ENCODE data around the gene AUH. TPM values are rescaled to one million over a fixed set of nuclear protein-coding genes. Genes with fewer than 3 reads are reported as not detected.

Gene AUH
- total RNA-seq, 1 donor from 2014 or later = 50.4 TPM

GRCh38 chr9:91273853-91274552 lies 87.7 kb downstream of the AUH start:
- peaks cover 12% of the 10 kb centered on the region for H3K36me3 Mint-ChIP-seq (ENCODE audit: low read depth)

GRCh38 chr9:91271156-91271555 lies 90.6 kb downstream of the AUH start:
- intact Hi-C loops (cut with micrococcal nuclease) = no loop called here
- no peak for DNase-seq (ENCODE audit: low spot score)

More at GRCh38 chr9:91273853-91274552, 87.7 kb downstream of the AUH start:
- no peak for DNase-seq (ENCODE audit: low spot score)
- peaks cover 23% of the 10 kb centered on the region for H3K4me1 Mint-ChIP-seq (ENCODE audit: low read depth)
- H3K27me3 Mint-ChIP-seq (ENCODE audit: insufficient read depth) = no peaks in the 10 kb centered on the region
- H3K9me3 Mint-ChIP-seq = no peaks in the 10 kb centered on the region
- intact Hi-C loops (cut with micrococcal nuclease) = no loop called here
- H3K4me3 Mint-ChIP-seq = no peak overlapping the region
- no peak overlapping the region for H3K27ac Mint-ChIP-seq

GRCh38 chr9:91269907-91270491 lies 91.7 kb downstream of the AUH start:
- H3K27me3 Mint-ChIP-seq (ENCODE audit: insufficient read depth) = no peaks in the 10 kb centered on the region
- H3K4me1 Mint-ChIP-seq (ENCODE audit: low read depth) = peaks cover 15% of the 10 kb centered on the region
- no peak for DNase-seq (ENCODE audit: low spot score)
- H3K27ac Mint-ChIP-seq = no peak overlapping the region
- H3K36me3 Mint-ChIP-seq (ENCODE audit: low read depth) = peaks cover 17% of the 10 kb centered on the region
- peaks cover 7% of the 10 kb centered on the region for H3K9me3 Mint-ChIP-seq
- no peak overlapping the region for H3K4me3 Mint-ChIP-seq
- intact Hi-C loops (cut with micrococcal nuclease) = no loop called here

More at GRCh38 chr9:91271156-91271555, 90.6 kb downstream of the AUH start:
- Mint-ChIP-seq H3K4me1 (ENCODE audit: low read depth) (peaks cover 23% of the 10 kb centered on the region), H3K36me3 (ENCODE audit: low read depth) (peaks cover 10% of the 10 kb centered on the region), H3K4me3 (no peak overlapping the region), H3K9me3 (no peaks in the 10 kb centered on the region), H3K27me3 (ENCODE audit: insufficient read depth) (no peaks in the 10 kb centered on the region), H3K27ac (no peak overlapping the region)

GRCh38 chr9:91266448-91266847 lies 95.3 kb downstream of the AUH start:
- Mint-ChIP-seq H3K4me1 (ENCODE audit: low read depth) (peaks cover 4% of the 10 kb centered on the region), H3K9me3 (peaks cover 22% of the 10 kb centered on the region), H3K27ac (no peak overlapping the region), H3K4me3 (no peak overlapping the region), H3K27me3 (ENCODE audit: insufficient read depth) (no peaks in the 10 kb centered on the region), H3K36me3 (ENCODE audit: low read depth) (peaks cover 35% of the 10 kb centered on the region)
- intact Hi-C loops (cut with micrococcal nuclease) = no loop called here
- no peak for DNase-seq (ENCODE audit: low spot score)

GRCh38 chr9:91265514-91265913 lies 96.2 kb downstream of the AUH start:
- H3K36me3 Mint-ChIP-seq (ENCODE audit: low read depth) = peaks cover 40% of the 10 kb centered on the region
- H3K27ac Mint-ChIP-seq = no peak overlapping the region
- intact Hi-C loops (cut with micrococcal nuclease) = no loop called here
- no peak overlapping the region for H3K4me3 Mint-ChIP-seq
- H3K27me3 Mint-ChIP-seq (ENCODE audit: insufficient read depth) = no peaks in the 10 kb centered on the region
- H3K4me1 Mint-ChIP-seq (ENCODE audit: low read depth) = peaks cover 5% of the 10 kb centered on the region
- H3K9me3 Mint-ChIP-seq = peaks cover 22% of the 10 kb centered on the region
- no peak for DNase-seq (ENCODE audit: low spot score)

GRCh38 chr9:91261417-91261816 lies 100.3 kb downstream of the AUH start:
- H3K27me3 Mint-ChIP-seq (ENCODE audit: insufficient read depth) = no peaks in the 10 kb centered on the region
- H3K4me3 Mint-ChIP-seq = no peak overlapping the region
- intact Hi-C loops (cut with micrococcal nuclease) = no loop called here
- H3K4me1 Mint-ChIP-seq (ENCODE audit: low read depth) = peaks cover 13% of the 10 kb centered on the region
- H3K9me3 Mint-ChIP-seq = peaks cover 22% of the 10 kb centered on the region
- H3K27ac Mint-ChIP-seq = peak overlapping the region; percentile 18
- no peak for DNase-seq (ENCODE audit: low spot score)
- peaks cover 45% of the 10 kb centered on the region for H3K36me3 Mint-ChIP-seq (ENCODE audit: low read depth)

- no peak overlapping the region for H3K4me3 Mint-ChIP-seq
- H3K27ac Mint-ChIP-seq = no peak overlapping the region
- intact Hi-C loops (cut with micrococcal nuclease) = no loop called here
- H3K27me3 Mint-ChIP-seq (ENCODE audit: insufficient read depth) = no peaks in the 10 kb centered on the region
- H3K9me3 Mint-ChIP-seq = peaks cover 6% of the 10 kb centered on the region
- peaks cover 30% of the 10 kb centered on the region for H3K4me1 Mint-ChIP-seq (ENCODE audit: low read depth)
- H3K36me3 Mint-ChIP-seq (ENCODE audit: low read depth) = peaks cover 37% of the 10 kb centered on the region
- no peak for DNase-seq (ENCODE audit: low spot score)
Measured at GRCh38 chr9:91259162-91259561, 102.6 kb downstream of the AUH start.

- Mint-ChIP-seq H3K27ac (no peak overlapping the region), H3K36me3 (ENCODE audit: low read depth) (peaks cover 31% of the 10 kb centered on the region), H3K4me1 (ENCODE audit: low read depth) (peaks cover 37% of the 10 kb centered on the region), H3K4me3 (no peak overlapping the region), H3K27me3 (ENCODE audit: insufficient read depth) (no peaks in the 10 kb centered on the region), H3K9me3 (no peaks in the 10 kb centered on the region)
- intact Hi-C loops (cut with micrococcal nuclease) = no loop called here
- DNase-seq (ENCODE audit: low spot score) = no peak
Measured at GRCh38 chr9:91258451-91258850, 103.3 kb downstream of the AUH start.

- intact Hi-C loops (cut with micrococcal nuclease) = no loop called here
- Mint-ChIP-seq H3K9me3 (no peaks in the 10 kb centered on the region), H3K4me1 (ENCODE audit: low read depth) (peaks cover 48% of the 10 kb centered on the region), H3K27me3 (ENCODE audit: insufficient read depth) (no peaks in the 10 kb centered on the region), H3K27ac (no peak overlapping the region), H3K36me3 (ENCODE audit: low read depth) (peaks cover 22% of the 10 kb centered on the region), H3K4me3 (no peak overlapping the region)
- DNase-seq (ENCODE audit: low spot score) = no peak
Measured at GRCh38 chr9:91256235-91256634, 105.5 kb downstream of the AUH start.

- Mint-ChIP-seq H3K27me3 (ENCODE audit: insufficient read depth) (no peaks in the 10 kb centered on the region), H3K36me3 (ENCODE audit: low read depth) (peaks cover 19% of the 10 kb centered on the region), H3K4me1 (ENCODE audit: low read depth) (peaks cover 57% of the 10 kb centered on the region), H3K27ac (no peak overlapping the region), H3K4me3 (no peak overlapping the region), H3K9me3 (no peaks in the 10 kb centered on the region)
- intact Hi-C loops (cut with micrococcal nuclease) = no loop called here
- DNase-seq (ENCODE audit: low spot score) = no peak
Measured at GRCh38 chr9:91255327-91255726, 106.4 kb downstream of the AUH start.

GRCh38 chr9:91253488-91253887 lies 108.2 kb downstream of the AUH start:
- Mint-ChIP-seq H3K36me3 (ENCODE audit: low read depth) (peaks cover 12% of the 10 kb centered on the region), H3K27ac (no peak overlapping the region), H3K4me3 (no peak overlapping the region), H3K9me3 (no peaks in the 10 kb centered on the region), H3K27me3 (ENCODE audit: insufficient read depth) (no peaks in the 10 kb centered on the region), H3K4me1 (ENCODE audit: low read depth) (peaks cover 62% of the 10 kb centered on the region)
- DNase-seq (ENCODE audit: low spot score) = peak; percentile 51
- intact Hi-C loops (cut with micrococcal nuclease) = loop anchor here (1.0 kb wide), 5 partner anchors 59 to 216 kb away; no protein-coding TSS in a partner anchor

GRCh38 chr9:91248707-91249106 lies 113.0 kb downstream of the AUH start:
- Mint-ChIP-seq H3K36me3 (ENCODE audit: low read depth) (peaks cover 20% of the 10 kb centered on the region), H3K27ac (no peak overlapping the region), H3K4me3 (no peak overlapping the region), H3K27me3 (ENCODE audit: insufficient read depth) (no peaks in the 10 kb centered on the region), H3K4me1 (ENCODE audit: low read depth) (peaks cover 66% of the 10 kb centered on the region), H3K9me3 (no peaks in the 10 kb centered on the region)
- intact Hi-C loops (cut with micrococcal nuclease) = no loop called here
- DNase-seq (ENCODE audit: low spot score) = no peak

GRCh38 chr9:91247278-91247677 lies 114.4 kb downstream of the AUH start:
- Mint-ChIP-seq H3K4me1 (ENCODE audit: low read depth) (peaks cover 62% of the 10 kb centered on the region), H3K27ac (peak overlapping the region; percentile 6), H3K27me3 (ENCODE audit: insufficient read depth) (no peaks in the 10 kb centered on the region), H3K4me3 (no peak overlapping the region), H3K9me3 (no peaks in the 10 kb centered on the region), H3K36me3 (ENCODE audit: low read depth) (peaks cover 26% of the 10 kb centered on the region)
- intact Hi-C loops (cut with micrococcal nuclease) = no loop called here
- DNase-seq (ENCODE audit: low spot score) = no peak
